Measurements from ENCODE around the gene TVP23C.
"Not testable (repeated sequence)": the region's sequence is repeated elsewhere in the genome, so short reads cannot be mapped to it uniquely, and the experiment has no call there.

The TVP23C gene

GRCh38 chr17:15552932-15553331, 10.4 kb downstream of the TVP23C start:
- not testable (repeated sequence) for H3K9me3 Mint-ChIP-seq (ENCODE audit: low read depth); H3K27ac Mint-ChIP-seq; H3K27me3 Mint-ChIP-seq; H3K4me1 Mint-ChIP-seq (ENCODE audit: low read depth); H3K36me3 Mint-ChIP-seq; H3K4me3 Mint-ChIP-seq

DNA sequence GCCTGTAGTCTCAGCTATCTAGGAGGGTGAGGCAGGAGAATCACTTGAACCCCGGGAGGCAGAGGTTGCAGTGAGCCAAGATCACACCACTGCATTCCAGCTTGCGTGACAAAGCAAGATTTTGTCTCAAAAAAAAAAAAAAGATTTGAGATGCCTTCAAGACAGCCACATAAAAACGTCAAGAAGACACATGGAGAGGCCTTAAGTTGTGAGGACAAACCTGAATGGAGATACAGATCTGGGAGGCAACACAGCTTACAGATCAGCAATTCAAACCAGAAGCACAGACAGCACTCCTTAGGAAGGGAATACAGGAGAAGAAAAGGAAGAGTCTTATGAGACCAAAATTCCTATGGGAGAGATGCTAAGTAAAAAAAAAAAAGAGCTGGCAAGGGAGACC, 13.7 kb downstream of the TVP23C start:
- H3K27me3 Mint-ChIP-seq; H3K4me3 Mint-ChIP-seq; H3K27ac Mint-ChIP-seq; H3K4me1 Mint-ChIP-seq (ENCODE audit: low read depth); H3K36me3 Mint-ChIP-seq; H3K9me3 Mint-ChIP-seq (ENCODE audit: low read depth): not testable (repeated sequence)

DNA sequence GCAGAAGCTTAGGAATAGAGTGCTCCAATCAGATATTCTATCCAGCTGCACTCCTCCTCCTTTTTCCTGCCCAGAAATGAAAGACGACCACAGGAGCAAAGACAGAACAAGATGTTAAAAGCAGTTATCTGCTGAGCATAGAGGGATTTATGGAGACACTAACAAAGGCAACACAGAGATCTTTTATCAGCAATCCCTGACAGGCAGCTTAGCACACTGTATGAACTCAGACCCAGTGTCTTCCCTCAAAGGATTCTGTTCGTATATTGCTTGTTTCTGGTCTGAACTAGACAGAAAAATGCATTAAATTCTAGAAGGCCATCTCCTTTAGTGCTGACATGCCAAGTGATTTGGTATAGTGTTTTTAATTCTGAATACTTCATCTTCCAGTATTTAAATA, 16.7 kb downstream of the TVP23C start:
- not testable (repeated sequence) for H3K4me1 Mint-ChIP-seq (ENCODE audit: low read depth); H3K27me3 Mint-ChIP-seq; H3K9me3 Mint-ChIP-seq (ENCODE audit: low read depth); H3K27ac Mint-ChIP-seq; H3K4me3 Mint-ChIP-seq; H3K36me3 Mint-ChIP-seq

DNA sequence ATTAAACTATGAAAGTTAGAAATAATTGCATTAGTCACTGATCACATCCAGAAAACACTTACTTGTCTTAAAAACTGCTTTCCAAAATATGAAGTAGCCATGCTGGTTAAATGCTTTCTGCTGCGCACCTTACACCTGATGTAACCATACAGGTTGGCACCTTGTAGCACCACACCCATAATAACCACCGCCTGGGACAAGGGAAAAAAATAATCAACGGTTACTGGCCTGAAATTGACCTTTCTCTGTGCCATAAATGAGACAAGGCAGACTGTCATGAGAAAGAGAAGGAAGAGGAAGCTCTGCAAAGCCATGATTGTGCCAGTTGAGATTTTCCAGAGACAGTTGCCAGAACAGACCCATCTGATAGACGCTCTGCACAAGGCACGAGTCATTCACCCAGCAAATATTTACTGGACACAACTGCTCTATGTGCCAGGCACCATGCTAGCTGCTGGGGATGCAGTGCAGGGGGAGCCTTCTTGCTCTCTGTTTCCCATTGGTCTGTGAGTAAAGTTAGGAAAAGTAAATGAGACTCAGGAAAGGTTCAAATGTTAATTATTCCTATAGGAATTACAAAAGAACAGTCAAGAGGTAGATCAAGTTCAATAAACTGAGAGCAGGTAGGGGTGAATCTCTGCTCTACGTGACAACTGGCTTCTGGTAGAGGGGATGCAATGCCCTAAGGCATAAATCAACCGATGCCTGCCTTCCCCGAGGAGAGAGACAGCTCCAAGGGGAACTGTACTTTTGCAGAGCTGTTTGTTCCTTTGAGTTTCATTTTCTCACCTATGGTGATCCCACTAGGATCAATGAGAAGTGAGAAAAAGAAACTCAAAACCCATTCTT, 22.7 kb downstream of the TVP23C start:
- not testable (repeated sequence) for H3K27me3 Mint-ChIP-seq; H3K27ac Mint-ChIP-seq; H3K4me1 Mint-ChIP-seq (ENCODE audit: low read depth); H3K36me3 Mint-ChIP-seq; H3K4me3 Mint-ChIP-seq; H3K9me3 Mint-ChIP-seq (ENCODE audit: low read depth)

- not testable (repeated sequence) for H3K4me1 Mint-ChIP-seq (ENCODE audit: low read depth); H3K27me3 Mint-ChIP-seq; H3K4me3 Mint-ChIP-seq; H3K9me3 Mint-ChIP-seq (ENCODE audit: low read depth); H3K27ac Mint-ChIP-seq; H3K36me3 Mint-ChIP-seq
Observed at GRCh38 chr17:15533122-15533521, 30.2 kb downstream of the TVP23C start.

GRCh38 chr17:15526292-15527218, 36.7 kb downstream of the TVP23C start:
- not testable (repeated sequence) for H3K4me3 Mint-ChIP-seq; H3K9me3 Mint-ChIP-seq (ENCODE audit: low read depth); H3K36me3 Mint-ChIP-seq; H3K27ac Mint-ChIP-seq; H3K4me1 Mint-ChIP-seq (ENCODE audit: low read depth); H3K27me3 Mint-ChIP-seq

GRCh38 chr17:15524990-15525985, 38.0 kb downstream of the TVP23C start:
- not testable (repeated sequence) for H3K27ac Mint-ChIP-seq; H3K27me3 Mint-ChIP-seq; H3K36me3 Mint-ChIP-seq; H3K9me3 Mint-ChIP-seq (ENCODE audit: low read depth); H3K4me1 Mint-ChIP-seq (ENCODE audit: low read depth); H3K4me3 Mint-ChIP-seq

DNA sequence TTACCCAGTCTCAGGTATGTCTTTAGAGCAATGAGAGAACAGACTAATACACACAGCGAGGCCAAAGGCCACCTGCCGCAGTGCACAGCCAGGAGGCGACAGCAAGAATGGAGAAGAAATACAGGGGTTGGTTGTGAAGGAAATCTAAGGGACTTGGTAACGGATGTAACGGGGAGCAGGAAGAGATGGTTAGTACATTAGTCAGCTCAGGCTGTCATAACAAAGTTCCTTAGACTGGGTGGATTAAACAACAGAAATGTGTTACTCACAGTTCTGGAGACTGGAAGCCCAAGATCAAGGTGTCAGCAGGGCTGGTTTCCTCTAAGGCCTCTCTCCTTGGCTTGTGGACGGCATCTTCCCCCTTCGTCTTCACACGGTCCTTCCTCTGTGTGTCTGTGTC, 47.1 kb downstream of the TVP23C start:
- no peak overlapping the region for H3K27ac Mint-ChIP-seq
- no peak overlapping the region for H3K4me3 Mint-ChIP-seq
- no peaks in the 10 kb centered on the region for H3K27me3 Mint-ChIP-seq
- peaks cover 21% of the 10 kb centered on the region for H3K36me3 Mint-ChIP-seq
- no peaks in the 10 kb centered on the region for H3K9me3 Mint-ChIP-seq (ENCODE audit: low read depth)
- H3K4me1 Mint-ChIP-seq (ENCODE audit: low read depth) = peaks cover 1% of the 10 kb centered on the region

DNA sequence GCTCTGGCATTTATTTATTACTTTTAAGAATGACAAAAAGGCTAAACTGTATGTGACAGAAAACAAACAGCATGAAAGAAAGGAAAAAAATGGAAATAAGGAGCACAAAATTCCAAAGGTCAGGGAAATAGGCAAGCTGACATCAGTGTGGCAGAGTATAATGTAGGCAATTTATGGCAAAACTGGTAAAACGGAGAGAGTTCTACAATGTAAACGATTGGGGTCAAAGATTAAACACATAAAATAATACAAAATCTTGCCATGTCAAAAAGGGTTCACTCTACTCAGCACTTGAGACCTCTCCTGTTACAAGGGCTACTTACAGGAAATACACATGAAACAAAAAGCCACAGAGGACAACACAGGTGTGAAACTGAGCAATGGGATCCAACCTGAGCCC, 48.8 kb downstream of the TVP23C start:
- Mint-ChIP-seq H3K4me3 (no peak overlapping the region), H3K27me3 (no peaks in the 10 kb centered on the region), H3K9me3 (ENCODE audit: low read depth) (no peaks in the 10 kb centered on the region), H3K4me1 (ENCODE audit: low read depth) (peaks cover 3% of the 10 kb centered on the region), H3K27ac (no peak overlapping the region), H3K36me3 (peaks cover 27% of the 10 kb centered on the region)

DNA sequence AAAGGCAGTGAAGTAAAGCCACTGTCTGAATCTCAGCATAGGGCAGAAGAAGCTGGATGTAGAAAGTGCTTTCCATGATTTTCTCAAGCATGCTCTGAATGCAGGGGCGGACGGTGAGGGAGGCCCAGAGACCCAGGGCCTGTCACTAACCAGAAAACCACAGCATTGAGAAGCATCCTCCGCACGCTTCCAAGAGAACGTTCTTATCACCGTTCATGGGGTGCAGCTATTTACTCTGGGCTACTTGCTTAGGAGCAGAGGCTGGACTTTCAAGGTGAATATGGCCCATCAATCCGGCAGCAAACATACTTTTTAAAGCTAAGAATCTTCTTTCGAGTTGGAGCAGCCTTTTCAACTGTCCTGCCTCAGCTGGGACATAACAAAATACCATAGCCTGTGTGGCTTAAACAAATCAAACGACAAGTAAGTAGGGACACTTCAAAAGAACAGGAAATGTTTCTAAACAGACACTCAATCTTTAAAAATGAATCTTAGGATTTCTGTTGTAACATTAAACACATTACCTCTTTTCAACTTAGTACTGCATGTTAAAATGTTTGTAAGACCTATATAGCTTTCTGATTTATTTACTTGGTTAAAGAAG, 49.3 kb downstream of the TVP23C start:
- H3K4me3 Mint-ChIP-seq = no peak overlapping the region
- H3K4me1 Mint-ChIP-seq (ENCODE audit: low read depth) = peaks cover 3% of the 10 kb centered on the region
- H3K9me3 Mint-ChIP-seq (ENCODE audit: low read depth) = no peaks in the 10 kb centered on the region
- H3K27ac Mint-ChIP-seq = no peak overlapping the region
- no peaks in the 10 kb centered on the region for H3K27me3 Mint-ChIP-seq
- H3K36me3 Mint-ChIP-seq = peaks cover 26% of the 10 kb centered on the region

DNA sequence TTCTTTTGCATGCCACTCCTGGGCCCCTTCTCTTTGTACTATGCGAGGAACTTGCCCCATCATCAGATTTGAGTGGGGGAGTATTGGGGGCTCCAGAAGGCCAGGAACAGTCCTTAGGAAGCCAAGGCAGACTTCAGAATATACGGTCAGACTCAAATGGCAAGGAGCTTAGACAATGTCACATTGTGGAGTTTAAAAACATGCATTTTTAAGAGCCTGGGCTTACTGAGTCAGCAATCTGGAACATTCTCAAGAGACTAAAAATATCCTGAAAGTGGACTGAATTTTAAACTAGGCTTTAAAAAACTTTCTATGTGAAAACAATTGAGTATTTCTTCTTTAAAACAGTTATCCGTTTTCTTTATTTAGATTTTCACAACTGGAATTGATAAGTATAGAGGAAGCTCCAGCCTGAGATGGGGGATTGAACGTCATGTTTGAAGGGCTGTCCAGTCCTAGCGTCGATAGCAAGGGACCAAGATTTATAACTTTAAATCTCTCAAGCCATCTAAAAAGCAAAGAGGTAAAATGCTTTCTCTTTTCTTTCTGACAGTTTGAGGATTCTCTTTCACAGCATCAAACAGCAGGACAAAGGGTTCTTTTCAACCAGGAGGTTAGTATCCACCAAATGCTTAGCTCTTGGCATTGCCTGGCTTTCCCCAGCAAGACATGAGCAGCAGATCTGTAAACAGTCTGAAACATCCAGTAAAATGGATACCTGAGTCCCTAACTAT, 50.1 kb downstream of the TVP23C start:
- no peak overlapping the region for H3K27ac Mint-ChIP-seq
- H3K4me1 Mint-ChIP-seq (ENCODE audit: low read depth) = peaks cover 3% of the 10 kb centered on the region
- H3K9me3 Mint-ChIP-seq (ENCODE audit: low read depth) = no peaks in the 10 kb centered on the region
- no peaks in the 10 kb centered on the region for H3K27me3 Mint-ChIP-seq
- no peak overlapping the region for H3K4me3 Mint-ChIP-seq
- peaks cover 24% of the 10 kb centered on the region for H3K36me3 Mint-ChIP-seq

GRCh38 chr17:15512071-15512709, 51.1 kb downstream of the TVP23C start:
- H3K27me3 Mint-ChIP-seq = no peaks in the 10 kb centered on the region
- H3K27ac Mint-ChIP-seq = no peak overlapping the region
- no peaks in the 10 kb centered on the region for H3K9me3 Mint-ChIP-seq (ENCODE audit: low read depth)
- H3K4me3 Mint-ChIP-seq = no peak overlapping the region
- peaks cover 3% of the 10 kb centered on the region for H3K4me1 Mint-ChIP-seq (ENCODE audit: low read depth)
- peaks cover 22% of the 10 kb centered on the region for H3K36me3 Mint-ChIP-seq

DNA sequence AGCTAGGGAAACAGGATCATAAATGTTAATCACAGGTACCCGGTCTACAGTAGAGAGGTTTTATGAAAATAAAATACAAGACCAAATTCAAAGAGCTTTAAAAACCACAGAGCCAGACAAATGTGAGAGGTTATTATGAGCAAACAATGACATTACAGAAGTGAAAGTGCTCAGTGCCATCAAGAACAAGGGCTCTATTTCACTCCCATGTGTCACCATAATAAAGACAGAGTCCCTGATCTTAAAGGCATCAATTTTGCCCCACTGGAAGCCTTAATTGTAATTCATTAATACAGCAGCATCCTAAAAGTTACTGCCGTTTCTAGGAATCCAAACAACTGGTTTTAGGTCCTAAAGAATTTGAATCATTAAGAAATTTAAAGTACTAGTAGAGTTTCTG, 52.1 kb downstream of the TVP23C start:
- Mint-ChIP-seq H3K4me3 (no peak overlapping the region), H3K36me3 (peaks cover 17% of the 10 kb centered on the region), H3K27ac (no peak overlapping the region), H3K4me1 (ENCODE audit: low read depth) (peaks cover 3% of the 10 kb centered on the region), H3K27me3 (no peaks in the 10 kb centered on the region), H3K9me3 (ENCODE audit: low read depth) (no peaks in the 10 kb centered on the region)

All from activated naive CD8-positive, alpha-beta T cell (primary cell).